NCI-H748 (cell line): ENCODE data around the gene TMCC1.
"Not testable (repeated sequence)": the region's sequence is repeated elsewhere in the genome, so short reads cannot be mapped to it uniquely, and the experiment has no call there.

ENCODE experiments used
- DNase-seq: peaks from one replicate; lab custom pipeline; 2025; ENCODE audit not compliant: unreplicated experiment; lab: John Stamatoyannopoulos, UW

Gene TMCC1

GRCh38 chr3:129893581-129894070 is at the start of gene TMCC1:
Gene TMCC1, minus strand, starts transcription at chr3:129893711.
- peak; percentile 93 for DNase-seq

GRCh38 chr3:129943020-129943419 is 49.5 kb upstream of the TMCC1 start:
- no peak for DNase-seq

DNA sequence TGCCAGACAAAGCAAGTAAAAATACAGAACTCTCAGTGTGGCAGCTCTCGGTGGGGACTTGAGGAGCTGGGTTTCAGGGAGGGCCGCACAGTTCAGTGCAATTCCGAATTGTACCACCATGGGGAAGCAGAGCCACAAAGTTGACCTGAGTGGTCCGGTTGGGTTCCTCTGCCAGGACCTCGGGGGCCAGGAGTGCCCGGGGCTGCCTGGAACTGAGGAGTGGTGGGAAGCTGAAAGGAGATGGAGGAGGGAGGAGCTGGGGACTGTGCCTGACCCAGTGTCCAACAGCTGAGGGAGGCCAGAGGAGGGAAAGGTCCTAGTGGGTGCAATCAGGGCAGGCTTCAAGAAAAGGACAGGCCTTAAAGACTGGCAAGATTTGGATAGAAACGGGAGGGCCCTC is 48.8 kb upstream of the TMCC1 start:
- peak; percentile 47 for DNase-seq

DNA sequence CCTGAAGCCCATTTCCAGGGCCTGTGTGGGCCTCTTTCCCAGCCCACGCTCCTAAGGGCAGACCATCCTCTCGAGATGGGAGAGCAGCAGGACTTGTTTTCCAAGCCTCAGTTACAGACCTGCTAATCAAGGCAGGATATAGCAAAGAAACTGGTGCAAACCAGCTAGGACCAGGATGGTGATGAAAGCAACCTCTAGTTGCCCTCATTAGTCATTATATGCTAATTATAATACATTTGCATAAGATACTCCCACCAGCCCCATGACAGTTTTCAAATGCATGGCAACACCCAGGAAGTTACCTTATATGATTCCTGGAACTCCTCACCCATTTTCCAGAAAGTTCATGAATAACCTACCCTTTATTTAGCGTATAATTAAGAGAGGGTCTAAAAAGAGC is 46.6 kb upstream of the TMCC1 start:
- DNase-seq: no peak

GRCh38 chr3:129938140-129938930 is 44.8 kb upstream of the TMCC1 start:
- DNase-seq: no peak

DNA sequence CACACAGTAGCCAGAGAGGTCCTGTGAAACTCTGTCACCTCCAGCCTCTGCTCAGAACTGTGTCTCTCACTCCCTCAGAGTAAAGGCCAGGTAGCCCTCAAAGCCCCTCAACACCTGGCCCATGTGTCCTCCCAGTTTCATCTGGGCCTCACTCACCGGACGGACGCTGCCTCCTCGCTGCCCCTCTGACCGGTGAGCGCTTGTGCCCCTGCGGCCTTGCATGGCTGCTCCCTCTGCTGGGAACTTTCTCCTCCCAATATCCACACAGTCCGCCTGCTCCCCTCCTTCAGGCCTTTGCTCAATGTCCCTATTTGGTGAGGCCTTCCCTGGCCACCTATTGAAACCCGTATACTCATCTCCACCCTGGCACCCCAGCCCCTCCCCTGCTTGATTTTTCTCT is 44.2 kb upstream of the TMCC1 start:
- DNase-seq: no peak

GRCh38 chr3:129936757-129937156 is 43.2 kb upstream of the TMCC1 start:
- DNase-seq: peak; percentile 44

GRCh38 chr3:129934234-129935123 is 41.0 kb upstream of the TMCC1 start:
- DNase-seq: peak; percentile 31

DNA sequence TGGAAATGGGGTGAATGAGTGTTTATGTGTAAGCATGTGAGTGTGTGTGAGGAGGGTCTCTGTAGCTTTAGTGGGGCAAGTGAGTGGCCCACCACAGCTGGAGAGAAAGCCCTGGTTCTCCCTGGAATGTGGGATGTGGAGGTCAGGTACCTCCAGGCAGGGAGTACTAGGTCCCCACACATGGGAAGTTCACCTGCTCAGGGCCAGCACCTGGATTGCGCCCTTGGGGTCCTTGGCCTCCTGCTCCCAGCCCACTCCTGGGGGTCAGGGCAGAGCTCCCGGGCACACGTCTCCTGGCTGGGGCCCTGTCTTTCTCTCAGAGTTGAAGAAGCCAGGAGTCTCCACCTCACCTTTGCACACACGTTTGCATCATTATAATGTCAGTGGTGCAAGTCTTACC is 40.0 kb upstream of the TMCC1 start:
- no peak for DNase-seq

DNA sequence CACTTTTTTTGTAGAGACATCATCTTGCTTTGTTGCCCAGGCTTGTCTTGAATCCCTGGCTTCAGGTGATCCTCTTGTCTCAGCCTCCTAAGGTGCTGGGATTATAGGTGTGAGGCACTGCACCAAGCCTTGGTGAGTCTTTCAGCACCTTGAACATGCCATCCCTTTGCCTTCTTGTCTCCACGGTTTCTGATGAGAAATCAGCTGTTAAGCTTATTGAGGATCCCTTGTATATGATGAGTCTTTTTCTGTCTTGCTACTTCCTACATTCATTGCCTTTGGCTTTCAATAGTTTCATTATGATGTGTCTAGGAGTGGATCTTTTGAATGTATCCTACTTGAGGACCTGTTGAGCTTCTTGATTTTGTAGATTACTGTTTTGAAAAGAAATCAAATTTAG is 35.9 kb upstream of the TMCC1 start:
- DNase-seq: no peak

- DNase-seq: no peak
Observed at GRCh38 chr3:129927072-129927471, 33.6 kb upstream of the TMCC1 start.

DNA sequence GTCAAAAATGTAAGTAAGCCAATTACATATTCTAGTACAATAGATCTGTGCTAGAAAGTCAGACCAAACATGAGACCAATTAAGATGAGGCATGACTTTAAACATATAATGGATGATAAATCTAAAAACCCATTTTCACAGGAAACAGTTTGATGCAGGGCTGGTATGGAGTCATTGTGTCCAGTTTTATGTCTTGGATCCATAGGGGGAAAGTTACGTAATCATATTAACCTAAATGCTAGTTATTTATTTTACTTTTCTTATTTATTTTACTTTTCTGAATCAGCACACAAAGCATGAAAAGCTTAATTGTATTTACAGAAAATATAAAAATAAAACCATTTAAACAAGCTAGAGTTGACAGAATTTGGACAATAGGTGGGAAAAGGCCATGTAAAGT is 26.3 kb upstream of the TMCC1 start:
- DNase-seq: no peak

DNA sequence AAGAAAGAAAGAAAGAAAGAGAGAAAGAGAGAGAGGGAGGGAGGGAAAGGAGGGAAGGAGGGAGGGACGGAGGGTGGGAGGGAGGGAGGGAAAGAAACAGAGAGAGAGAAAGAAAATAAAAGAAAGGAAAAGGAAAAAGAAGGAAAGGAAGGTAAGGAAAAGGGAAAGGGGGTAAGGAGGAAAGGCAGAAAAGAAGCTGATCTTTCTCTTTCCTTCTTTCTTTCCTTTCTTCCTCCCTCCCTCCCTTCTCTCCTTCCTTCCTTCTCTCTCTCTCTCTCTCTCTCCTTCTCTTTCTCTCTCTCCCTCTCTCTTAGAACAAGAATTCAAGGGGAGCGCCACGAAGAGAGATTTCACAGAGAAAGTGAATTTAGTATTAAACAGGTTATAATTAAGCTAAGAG is 25.8 kb upstream of the TMCC1 start:
- no peak for DNase-seq

DNA sequence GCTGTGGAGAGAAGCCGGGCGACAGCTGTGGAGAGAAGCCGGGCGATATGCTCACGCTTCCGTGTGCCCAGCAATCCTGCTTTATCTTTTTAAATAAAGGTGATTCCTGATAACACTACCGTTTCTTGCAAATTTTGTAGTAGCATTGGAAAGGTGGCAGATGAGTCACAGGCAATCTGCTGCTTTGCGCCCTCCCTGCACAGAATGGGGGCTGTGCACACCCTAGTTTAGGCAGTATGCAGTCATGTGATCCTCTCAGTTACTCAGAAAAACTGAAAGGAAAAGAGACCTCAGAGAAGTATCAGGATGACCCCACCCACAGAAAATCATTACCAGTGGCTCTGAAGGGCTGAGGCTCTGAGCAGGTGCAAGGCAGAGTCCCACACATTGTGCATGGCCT is 24.9 kb upstream of the TMCC1 start:
- DNase-seq: no peak

GRCh38 chr3:129917423-129918007 is 24.0 kb upstream of the TMCC1 start:
- DNase-seq: no peak

DNA sequence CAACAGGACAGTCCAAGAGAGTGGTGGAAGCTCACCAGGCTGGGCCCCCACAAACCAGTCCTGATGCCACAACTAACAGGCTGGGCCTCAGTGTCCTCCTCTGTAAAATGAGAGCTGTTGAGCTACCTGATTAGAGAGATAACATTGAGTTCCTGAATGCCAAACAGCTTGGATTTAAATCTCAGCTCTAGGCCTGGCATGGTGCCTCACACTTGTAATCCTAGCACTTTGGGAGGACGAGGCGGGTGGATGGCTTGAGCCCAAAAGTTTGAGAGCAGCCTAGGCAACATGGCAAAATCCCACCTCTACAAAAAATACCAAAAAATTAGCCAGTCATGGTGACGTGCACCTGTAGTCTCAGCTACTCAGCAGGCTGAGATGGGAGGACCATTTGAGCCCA is 20.1 kb upstream of the TMCC1 start:
- no peak for DNase-seq

DNA sequence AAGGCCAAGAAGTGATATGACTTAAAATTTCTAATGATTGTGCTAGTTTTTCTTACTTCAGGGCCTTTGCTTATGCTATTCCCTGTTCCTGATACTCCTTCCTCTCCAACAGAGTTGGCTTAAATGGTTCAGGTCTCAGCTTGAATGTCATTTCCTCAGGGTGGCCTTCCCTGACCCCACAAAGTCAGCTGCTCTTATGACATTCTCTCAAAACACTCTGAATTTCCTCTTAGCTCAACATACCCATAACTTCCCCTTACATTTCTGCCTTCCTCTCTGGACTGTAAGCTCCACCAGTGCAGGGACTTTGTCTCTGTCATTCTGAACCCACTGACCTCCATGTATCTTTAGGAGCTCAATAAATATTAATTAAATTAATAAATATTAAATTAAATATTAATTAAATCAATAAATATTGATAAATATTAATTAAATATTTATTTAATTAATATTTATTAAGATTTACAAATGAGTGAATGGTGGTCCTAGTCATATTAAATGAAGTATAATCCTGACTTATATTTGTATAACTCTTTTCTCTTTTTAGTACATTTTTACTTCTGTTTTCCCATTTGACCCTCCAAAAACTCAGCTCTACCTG is 17.9 kb upstream of the TMCC1 start:
- no peak for DNase-seq

DNA sequence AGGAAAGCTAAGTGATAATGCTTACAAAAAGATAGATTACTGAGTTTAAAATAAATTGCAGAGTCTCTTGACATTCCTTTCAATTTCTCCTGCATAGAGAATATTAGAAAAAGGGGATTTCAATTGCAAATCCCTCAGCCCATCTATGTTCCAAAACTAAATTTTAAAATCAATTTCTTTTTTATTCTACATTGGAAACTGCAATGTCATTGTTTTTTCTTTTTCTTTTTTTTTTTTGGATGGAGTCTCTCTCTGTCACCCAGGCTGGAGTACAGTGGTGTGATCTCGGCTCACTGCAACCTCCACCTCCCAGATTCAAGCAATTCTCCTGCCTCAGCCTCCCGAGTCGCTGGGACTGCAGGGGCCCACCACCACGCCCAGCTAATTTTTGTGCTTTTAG is 15.7 kb upstream of the TMCC1 start:
- not testable (repeated sequence) for DNase-seq

DNA sequence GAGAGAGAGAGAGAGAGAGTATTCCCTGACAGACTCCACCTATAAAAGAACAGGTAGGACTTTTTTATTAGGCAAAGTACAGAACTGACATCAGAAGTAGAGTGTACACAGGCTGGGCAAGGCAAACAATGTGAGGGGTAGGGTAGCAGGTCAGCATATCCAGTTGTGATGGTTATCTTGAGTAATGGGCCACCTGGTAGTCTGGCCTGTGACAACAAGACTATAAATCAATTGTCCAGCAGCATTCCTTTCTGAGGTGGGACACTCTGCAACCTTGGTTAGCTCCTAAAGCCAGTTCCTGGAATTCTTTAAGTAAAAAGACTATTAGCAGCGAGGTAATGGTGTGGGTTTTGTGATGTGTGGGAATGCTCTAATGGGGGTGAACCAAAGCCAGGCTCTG is 14.9 kb upstream of the TMCC1 start:
- DNase-seq: no peak

DNA sequence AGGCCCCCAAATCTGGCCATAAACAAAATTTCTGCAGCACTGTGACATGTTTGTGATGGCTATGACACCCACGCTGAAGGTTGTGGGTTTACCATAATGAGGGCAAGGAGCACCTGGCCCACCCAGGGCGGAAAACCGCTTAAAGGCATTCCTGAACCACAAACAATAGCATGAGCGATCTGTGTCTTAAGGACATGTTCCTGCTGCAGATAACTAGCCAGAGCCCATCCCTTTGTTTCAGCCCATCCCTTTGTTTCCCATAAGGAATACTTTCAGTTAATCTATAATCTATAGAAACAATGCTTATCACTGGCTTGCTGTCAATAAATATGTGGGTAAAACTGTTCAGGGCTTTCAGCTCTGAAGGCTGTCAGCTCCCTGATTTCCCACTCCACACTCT is 7.8 kb upstream of the TMCC1 start:
- not testable (repeated sequence) for DNase-seq

- DNase-seq: no peak
Observed at GRCh38 chr3:129897026-129897425, 3.5 kb upstream of the TMCC1 start.
